Measurements from ENCODE around the gene SPSB4.

DNA sequence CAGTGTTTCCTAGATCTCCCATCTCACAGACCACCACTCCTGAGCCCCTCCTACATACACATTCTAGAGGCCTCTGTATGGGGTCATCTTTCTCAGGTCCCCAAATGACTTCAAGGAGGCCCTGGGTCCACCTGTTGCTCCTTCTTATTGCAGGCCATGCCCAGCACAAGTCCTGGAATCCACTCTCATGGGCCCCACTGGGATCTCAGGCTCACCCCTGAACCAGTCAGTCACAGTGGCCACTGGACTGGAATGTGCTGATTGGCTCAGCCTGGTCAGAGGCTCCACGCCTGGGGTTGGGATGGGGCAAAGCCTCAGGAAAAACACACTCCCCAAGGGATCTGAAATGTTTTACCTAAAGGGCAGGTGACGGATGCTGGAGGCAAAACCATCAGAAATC is 55.7 kb downstream of the SPSB4 start:
- TF ChIP-seq POLR2AphosphoS5 (IDR thresholded peaks at IDR 0.05; ENCODE audit: low read depth, low read length) (no peak), HOXA7 (CRISPR knock-in tag; IDR thresholded peaks at IDR 0.05) (no peak), ZNF337 (CRISPR knock-in tag; IDR thresholded peaks at IDR 0.05; ENCODE audit: borderline replicate concordance, low read depth) (no peak), CHD2 (IDR thresholded peaks at IDR 0.05; ENCODE audit: low read depth, low read length) (no peak), SETDB1 (CRISPR knock-in tag; IDR thresholded peaks at IDR 0.05; ENCODE audit: borderline replicate concordance) (no peak), ETV6 (CRISPR knock-in tag; conservative IDR thresholded peaks at IDR 0.05) (no peak), CREB1 (IDR thresholded peaks at IDR 0.05) (no peak), CREB1 (CRISPR knock-in tag; IDR thresholded peaks at IDR 0.05) (no peak), MAFF (IDR thresholded peaks at IDR 0.05; ENCODE audit: low read depth, low read length) (no peak), ZNF878 (CRISPR knock-in tag; IDR thresholded peaks at IDR 0.05) (no peak), YY1 (IDR thresholded peaks at IDR 0.05; ENCODE audit: insufficient read depth, insufficient replicate concordance, low read depth, low read length) (no peak)
- TF ChIP-seq, protein P1, sequence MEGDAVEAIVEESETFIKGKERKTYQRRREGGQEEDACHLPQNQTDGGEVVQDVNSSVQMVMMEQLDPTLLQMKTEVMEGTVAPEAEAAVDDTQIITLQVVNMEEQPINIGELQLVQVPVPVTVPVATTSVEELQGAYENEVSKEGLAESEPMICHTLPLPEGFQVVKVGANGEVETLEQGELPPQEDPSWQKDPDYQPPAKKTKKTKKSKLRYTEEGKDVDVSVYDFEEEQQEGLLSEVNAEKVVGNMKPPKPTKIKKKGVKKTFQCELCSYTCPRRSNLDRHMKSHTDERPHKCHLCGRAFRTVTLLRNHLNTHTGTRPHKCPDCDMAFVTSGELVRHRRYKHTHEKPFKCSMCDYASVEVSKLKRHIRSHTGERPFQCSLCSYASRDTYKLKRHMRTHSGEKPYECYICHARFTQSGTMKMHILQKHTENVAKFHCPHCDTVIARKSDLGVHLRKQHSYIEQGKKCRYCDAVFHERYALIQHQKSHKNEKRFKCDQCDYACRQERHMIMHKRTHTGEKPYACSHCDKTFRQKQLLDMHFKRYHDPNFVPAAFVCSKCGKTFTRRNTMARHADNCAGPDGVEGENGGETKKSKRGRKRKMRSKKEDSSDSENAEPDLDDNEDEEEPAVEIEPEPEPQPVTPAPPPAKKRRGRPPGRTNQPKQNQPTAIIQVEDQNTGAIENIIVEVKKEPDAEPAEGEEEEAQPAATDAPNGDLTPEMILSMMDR (CRISPR knock-in tag; IDR thresholded peaks at IDR 0.05), result no peak
- TF ChIP-seq, protein P2, sequence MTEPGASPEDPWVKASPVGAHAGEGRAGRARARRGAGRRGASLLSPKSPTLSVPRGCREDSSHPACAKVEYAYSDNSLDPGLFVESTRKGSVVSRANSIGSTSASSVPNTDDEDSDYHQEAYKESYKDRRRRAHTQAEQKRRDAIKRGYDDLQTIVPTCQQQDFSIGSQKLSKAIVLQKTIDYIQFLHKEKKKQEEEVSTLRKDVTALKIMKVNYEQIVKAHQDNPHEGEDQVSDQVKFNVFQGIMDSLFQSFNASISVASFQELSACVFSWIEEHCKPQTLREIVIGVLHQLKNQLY (CRISPR knock-in tag; IDR thresholded peaks at IDR 0.05), result no peak
- TF ChIP-seq, protein P3, sequence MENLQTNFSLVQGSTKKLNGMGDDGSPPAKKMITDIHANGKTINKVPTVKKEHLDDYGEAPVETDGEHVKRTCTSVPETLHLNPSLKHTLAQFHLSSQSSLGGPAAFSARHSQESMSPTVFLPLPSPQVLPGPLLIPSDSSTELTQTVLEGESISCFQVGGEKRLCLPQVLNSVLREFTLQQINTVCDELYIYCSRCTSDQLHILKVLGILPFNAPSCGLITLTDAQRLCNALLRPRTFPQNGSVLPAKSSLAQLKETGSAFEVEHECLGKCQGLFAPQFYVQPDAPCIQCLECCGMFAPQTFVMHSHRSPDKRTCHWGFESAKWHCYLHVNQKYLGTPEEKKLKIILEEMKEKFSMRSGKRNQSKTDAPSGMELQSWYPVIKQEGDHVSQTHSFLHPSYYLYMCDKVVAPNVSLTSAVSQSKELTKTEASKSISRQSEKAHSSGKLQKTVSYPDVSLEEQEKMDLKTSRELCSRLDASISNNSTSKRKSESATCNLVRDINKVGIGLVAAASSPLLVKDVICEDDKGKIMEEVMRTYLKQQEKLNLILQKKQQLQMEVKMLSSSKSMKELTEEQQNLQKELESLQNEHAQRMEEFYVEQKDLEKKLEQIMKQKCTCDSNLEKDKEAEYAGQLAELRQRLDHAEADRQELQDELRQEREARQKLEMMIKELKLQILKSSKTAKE (CRISPR knock-in tag; IDR thresholded peaks at IDR 0.05; ENCODE audit: borderline replicate concordance), result no peak
